Measurements from ENCODE around the gene JSRP1.

The JSRP1 gene

DNA sequence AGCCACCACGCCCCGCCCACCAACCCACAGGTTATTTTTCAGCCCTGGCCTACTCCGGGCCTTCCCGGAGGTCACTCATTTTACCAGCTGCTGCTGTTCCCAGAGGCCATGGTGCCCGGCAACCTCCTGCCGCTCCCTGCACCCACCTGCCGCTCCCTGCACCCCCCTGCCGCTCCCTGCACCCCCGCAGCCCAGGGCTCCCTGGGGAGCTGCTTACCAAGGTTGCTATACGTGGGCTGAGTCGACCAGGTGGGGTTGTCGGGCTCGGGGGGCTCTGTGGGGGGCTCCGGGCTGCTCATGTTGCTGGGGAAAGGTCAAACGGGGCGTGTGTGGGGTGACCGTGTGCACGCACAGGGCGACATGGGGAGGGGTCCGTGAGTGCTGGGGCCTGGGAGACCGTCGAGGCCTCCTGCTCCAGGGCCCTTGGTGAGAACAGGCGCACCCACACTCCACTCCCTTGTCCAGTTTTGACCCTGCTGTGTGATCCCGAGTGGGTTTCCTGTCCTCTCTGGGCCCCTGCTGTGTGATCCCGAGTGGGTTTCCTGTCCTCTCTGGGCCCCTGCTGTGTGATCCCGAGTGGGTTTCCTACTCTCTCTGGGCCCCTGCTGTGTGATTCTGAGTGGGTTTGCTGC is 24.5 kb upstream of the JSRP1 start:
- in situ Hi-C loops (cut with HindIII; ENCODE audit: low sequenced_read_pairs), result no loop called here
- DNase-seq (ENCODE audit: low read depth, low spot score), result no peak
- no peak overlapping the region for H3K4me3 ChIP-seq (ENCODE audit: low read depth, low read length)
- TF ChIP-seq, protein P1, sequence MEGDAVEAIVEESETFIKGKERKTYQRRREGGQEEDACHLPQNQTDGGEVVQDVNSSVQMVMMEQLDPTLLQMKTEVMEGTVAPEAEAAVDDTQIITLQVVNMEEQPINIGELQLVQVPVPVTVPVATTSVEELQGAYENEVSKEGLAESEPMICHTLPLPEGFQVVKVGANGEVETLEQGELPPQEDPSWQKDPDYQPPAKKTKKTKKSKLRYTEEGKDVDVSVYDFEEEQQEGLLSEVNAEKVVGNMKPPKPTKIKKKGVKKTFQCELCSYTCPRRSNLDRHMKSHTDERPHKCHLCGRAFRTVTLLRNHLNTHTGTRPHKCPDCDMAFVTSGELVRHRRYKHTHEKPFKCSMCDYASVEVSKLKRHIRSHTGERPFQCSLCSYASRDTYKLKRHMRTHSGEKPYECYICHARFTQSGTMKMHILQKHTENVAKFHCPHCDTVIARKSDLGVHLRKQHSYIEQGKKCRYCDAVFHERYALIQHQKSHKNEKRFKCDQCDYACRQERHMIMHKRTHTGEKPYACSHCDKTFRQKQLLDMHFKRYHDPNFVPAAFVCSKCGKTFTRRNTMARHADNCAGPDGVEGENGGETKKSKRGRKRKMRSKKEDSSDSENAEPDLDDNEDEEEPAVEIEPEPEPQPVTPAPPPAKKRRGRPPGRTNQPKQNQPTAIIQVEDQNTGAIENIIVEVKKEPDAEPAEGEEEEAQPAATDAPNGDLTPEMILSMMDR (IDR thresholded peaks at IDR 0.05; ENCODE audit: low read depth, low read length), result no peak

DNA sequence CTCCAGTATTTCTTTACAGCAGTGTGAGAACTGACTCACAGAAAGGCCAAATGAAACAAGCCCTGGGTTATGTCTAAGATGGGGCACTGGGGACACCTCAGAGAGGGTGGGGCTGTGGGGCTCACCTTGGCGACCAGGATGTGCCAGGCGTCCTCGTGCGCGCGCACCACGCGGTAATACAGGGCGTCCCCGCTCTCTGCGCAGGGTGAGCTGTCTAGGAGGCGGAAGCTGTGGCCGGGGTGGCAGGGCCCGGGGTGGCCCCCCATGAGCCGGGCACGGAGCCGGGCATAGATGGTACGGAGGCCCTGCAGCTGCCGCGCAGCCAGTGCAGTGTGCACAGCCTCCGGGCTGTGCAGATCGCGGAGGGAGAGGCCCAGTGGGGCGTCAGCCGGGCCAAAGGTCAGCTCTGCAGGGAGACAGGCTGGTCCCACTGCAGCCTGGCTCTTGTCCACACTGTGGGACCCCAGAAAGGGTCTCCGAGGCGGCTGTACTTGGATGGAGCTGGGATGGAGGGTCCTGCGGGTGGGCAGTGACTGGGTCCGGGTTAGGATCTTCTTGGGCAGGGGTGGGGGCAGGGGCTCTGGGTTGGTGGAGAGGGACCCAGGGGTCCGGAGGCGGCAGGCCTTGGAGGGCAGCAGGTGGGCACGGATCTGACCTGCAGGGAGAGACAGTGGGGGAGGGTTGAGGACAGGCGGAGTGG is 22.4 kb upstream of the JSRP1 start:
- DNase-seq (ENCODE audit: low read depth, low spot score), result no peak
- in situ Hi-C loops (cut with HindIII; ENCODE audit: low sequenced_read_pairs), result no loop called here
- no peak overlapping the region for H3K4me3 ChIP-seq (ENCODE audit: low read depth, low read length)
- TF ChIP-seq, protein P1 (IDR thresholded peaks at IDR 0.05; ENCODE audit: low read depth, low read length), result no peak

GRCh38 chr19:2277138-2277537 is 20.9 kb upstream of the JSRP1 start:
- TF ChIP-seq, protein P1 (IDR thresholded peaks at IDR 0.05; ENCODE audit: low read depth, low read length), result no peak
- H3K4me3 ChIP-seq (ENCODE audit: low read depth, low read length), result no peak overlapping the region
- no peak for DNase-seq (ENCODE audit: low read depth, low spot score)
- in situ Hi-C loops (cut with HindIII; ENCODE audit: low sequenced_read_pairs), result no loop called here

- TF ChIP-seq, protein P1 (IDR thresholded peaks at IDR 0.05; ENCODE audit: low read depth, low read length), result no peak
- in situ Hi-C loops (cut with HindIII; ENCODE audit: low sequenced_read_pairs), result no loop called here
- no peak overlapping the region for H3K4me3 ChIP-seq (ENCODE audit: low read depth, low read length)
- no peak for DNase-seq (ENCODE audit: low read depth, low spot score)
Measured at GRCh38 chr19:2276429-2276986, 20.3 kb upstream of the JSRP1 start.

DNA sequence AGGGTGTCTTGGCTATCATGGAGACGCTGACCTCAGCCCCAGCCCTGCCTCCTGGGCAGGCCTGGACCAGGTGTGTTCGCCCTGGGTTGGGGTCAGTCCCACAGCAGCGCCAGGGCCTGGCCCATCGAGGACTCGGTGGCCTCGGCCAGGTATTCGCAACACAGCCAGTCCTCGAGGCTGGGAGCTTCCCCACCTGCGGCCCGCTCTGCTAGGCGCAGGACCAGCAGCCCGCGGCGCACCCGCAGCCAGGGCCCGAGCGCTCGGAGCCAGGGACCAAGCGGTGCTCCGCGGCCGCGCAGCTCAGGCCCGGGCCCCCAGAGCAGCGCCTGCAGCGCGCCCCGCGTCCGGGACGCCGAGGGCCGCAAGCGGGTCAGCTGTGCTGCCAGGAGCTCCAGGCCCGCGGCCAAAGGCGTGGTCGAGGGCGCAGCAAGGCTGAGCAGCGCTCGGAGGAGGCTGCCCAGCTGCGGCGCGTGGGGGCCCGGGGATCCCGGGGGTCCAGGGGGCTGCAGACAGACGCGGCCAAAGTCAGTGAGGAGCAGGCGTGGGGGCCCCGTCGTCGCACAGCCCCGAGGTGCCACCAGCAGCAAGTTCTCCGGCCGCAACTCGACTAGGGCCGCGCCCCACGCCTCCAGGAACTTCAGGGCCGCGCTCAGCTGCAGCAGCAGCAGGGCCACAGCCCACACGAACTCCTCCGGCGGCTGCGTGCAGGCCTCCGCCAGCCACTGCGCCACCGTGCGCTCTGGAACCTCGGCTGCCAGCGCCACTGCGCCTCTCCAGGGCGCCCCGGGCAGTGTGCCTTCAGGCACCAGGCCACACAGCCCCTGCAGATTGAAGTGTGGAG is 19.6 kb upstream of the JSRP1 start:
- in situ Hi-C loops (cut with HindIII; ENCODE audit: low sequenced_read_pairs), result no loop called here
- DNase-seq (ENCODE audit: low read depth, low spot score), result no peak
- H3K4me3 ChIP-seq (ENCODE audit: low read depth, low read length), result no peak overlapping the region
- TF ChIP-seq, protein P1 (IDR thresholded peaks at IDR 0.05; ENCODE audit: low read depth, low read length), result no peak

DNA sequence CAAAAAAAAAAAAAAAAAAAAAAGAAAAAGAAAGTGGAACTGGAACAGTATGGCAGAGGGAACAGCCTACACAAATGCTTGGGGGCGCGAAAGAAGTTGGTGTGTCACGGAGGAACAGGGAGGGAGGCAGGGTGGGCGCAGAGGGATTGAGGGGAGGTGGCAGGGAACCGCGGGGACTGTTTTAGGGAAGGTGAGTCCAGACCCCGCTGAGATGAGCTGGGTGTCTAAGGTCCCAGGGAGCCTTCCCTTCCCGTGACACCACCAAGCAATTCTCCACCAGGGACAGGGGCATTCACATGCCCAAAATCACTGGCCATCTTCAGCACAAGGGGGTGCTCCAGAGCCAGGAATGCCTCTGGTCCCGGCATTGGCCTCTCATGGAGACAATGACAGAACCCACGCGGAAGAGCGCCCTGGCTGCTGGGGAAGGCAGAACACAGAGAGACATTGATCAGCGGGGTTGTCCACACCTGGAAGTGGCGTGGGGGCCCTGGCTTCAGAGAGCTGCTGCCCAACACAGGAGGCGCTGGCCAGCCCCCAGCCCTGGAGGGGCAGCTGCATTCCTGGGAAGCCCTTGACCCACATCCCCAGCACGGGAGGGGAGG is 18.8 kb upstream of the JSRP1 start:
- in situ Hi-C loops (cut with HindIII; ENCODE audit: low sequenced_read_pairs), result no loop called here
- no peak overlapping the region for H3K4me3 ChIP-seq (ENCODE audit: low read depth, low read length)
- TF ChIP-seq, protein P1 (IDR thresholded peaks at IDR 0.05; ENCODE audit: low read depth, low read length), result peak; percentile 60
- DNase-seq (ENCODE audit: low read depth, low spot score), result peak; percentile 53

Measured in astrocyte of the spinal cord (primary cell).